Liver (tissue), 9 donors: ENCODE data around the gene CNOT11. TPM values are rescaled to one million over a fixed set of nuclear protein-coding genes. Genes with fewer than 3 reads are reported as not detected.

Experiments
- DNase-seq: peaks from one replicate; pipeline ENCODE4 v3.0.0-alpha.2; 2017; ENCODE audit warnings: low spot score
- H3K27ac ChIP-seq, 2 donors: one replicate each; pipeline ENCODE4 v1.7.0; 2013; ENCODE audit warnings: inconsistent platforms in 2 of 2, low read length in 2 of 2, control low read depth in 1 of 2, low read depth in 1 of 2, mild to moderate bottlenecking in 1 of 2
- H3K27me3 ChIP-seq, 4 donors: one replicate each; pipeline versions ENCODE4 v1.6.1 to v1.7.0; 2013; ENCODE audit warnings: low read length in 3 of 4, inconsistent platforms in 1 of 4, mild to moderate bottlenecking in 1 of 4, moderate library complexity in 1 of 4; ENCODE audit not compliant: control insufficient read depth in 4 of 4, insufficient read depth in 4 of 4
- H3K36me3 ChIP-seq, 4 donors: one replicate each; pipeline versions ENCODE4 v1.6.1 to v1.7.0; 2013; ENCODE audit warnings: low read length in 3 of 4, mild to moderate bottlenecking in 3 of 4, low read depth in 1 of 4, moderate library complexity in 1 of 4; ENCODE audit not compliant: control insufficient read depth in 4 of 4, insufficient read depth in 3 of 4
- H3K4me1 ChIP-seq, 4 donors: one replicate each; pipeline versions ENCODE4 v1.6.1 to v1.7.0; 2013; ENCODE audit warnings: low read length in 3 of 4, mild to moderate bottlenecking in 3 of 4, moderate library complexity in 1 of 4; ENCODE audit not compliant: control insufficient read depth in 4 of 4, insufficient read depth in 4 of 4
- H3K4me3 ChIP-seq, 3 donors: one replicate each; pipeline versions ENCODE4 v1.6.1 to v1.7.0; 2013; ENCODE audit warnings: low read length in 3 of 3, control low read depth in 1 of 3, low read depth in 1 of 3, mild to moderate bottlenecking in 1 of 3
- H3K9ac ChIP-seq, 2 donors: one replicate each; pipeline ENCODE4 v1.7.0; 2013; ENCODE audit warnings: low read length in 2 of 2, mild to moderate bottlenecking in 2 of 2, moderate library complexity in 2 of 2, control low read depth in 1 of 2, low read depth in 1 of 2
- H3K9me3 ChIP-seq, 4 donors: one replicate each; pipeline versions ENCODE4 v1.6.1 to v1.7.0; 2013; ENCODE audit warnings: low read length in 3 of 4; ENCODE audit not compliant: control insufficient read depth in 4 of 4
- ATF3 ChIP-seq: IDR thresholded peaks from 2 replicates; pipeline ENCODE4 v1.6.1; 2016; ENCODE audit warnings: antibody characterized with exemption
- CTCF ChIP-seq: fragments of 150-350 bp; IDR thresholded peaks from 2 replicates; pipeline ENCODE4 v1.5.1; 2017; ENCODE audit warnings: improper control_type of control experiment, low read depth, low read length; ENCODE audit not compliant: missing input control
- EGR1 ChIP-seq, 2 donors: IDR thresholded peaks; 2 replicates each; pipeline ENCODE4 v1.6.1; 2016 to 2018; ENCODE audit warnings: antibody characterized with exemption in 2 of 2, low read depth in 2 of 2
- FOXA1 ChIP-seq: IDR thresholded peaks from 2 replicates; pipeline ENCODE4 v1.6.1; 2016; ENCODE audit warnings: antibody characterized with exemption
- FOXA2 ChIP-seq: IDR thresholded peaks from 2 replicates; pipeline ENCODE4 v1.6.1; 2016; ENCODE audit warnings: antibody characterized with exemption
- GABPA ChIP-seq, 2 donors: IDR thresholded peaks in 1 of 2; conservative IDR thresholded peaks in 1 of 2; 2 replicates each; pipeline ENCODE4 v1.6.1; 2016; ENCODE audit warnings: antibody characterized with exemption in 2 of 2, mild to moderate bottlenecking in 1 of 2, moderate library complexity in 1 of 2
- HNF4A ChIP-seq, 2 donors: conservative IDR thresholded peaks; 2 replicates each; pipeline ENCODE4 v1.6.1; 2016; ENCODE audit warnings: antibody characterized with exemption in 2 of 2, mild to moderate bottlenecking in 2 of 2
- HNF4G ChIP-seq: IDR thresholded peaks from 2 replicates; pipeline ENCODE4 v1.6.1; 2016; ENCODE audit warnings: antibody characterized with exemption
- JUND ChIP-seq, 2 donors: IDR thresholded peaks; 2 replicates each; pipeline ENCODE4 v1.6.1; 2016; ENCODE audit warnings: antibody characterized with exemption in 2 of 2
- MAX ChIP-seq: IDR thresholded peaks from 2 replicates; pipeline ENCODE4 v1.6.1; 2016; ENCODE audit warnings: antibody characterized with exemption
- NR2F2 ChIP-seq: IDR thresholded peaks from 2 replicates; pipeline ENCODE4 v1.6.1; 2016; ENCODE audit warnings: antibody characterized with exemption
- RAD21 ChIP-seq, 2 donors: IDR thresholded peaks; 2 replicates each; pipeline ENCODE4 v1.6.1; 2016; ENCODE audit warnings: antibody characterized with exemption in 2 of 2, mild to moderate bottlenecking in 2 of 2
- REST ChIP-seq: IDR thresholded peaks from 2 replicates; pipeline ENCODE4 v1.6.1; 2016; ENCODE audit warnings: antibody characterized with exemption, mild to moderate bottlenecking
- RXRA ChIP-seq, 2 donors: IDR thresholded peaks; 2 replicates each; pipeline ENCODE4 v1.6.1; 2017 to 2018; ENCODE audit warnings: antibody characterized with exemption in 2 of 2, mild to moderate bottlenecking in 1 of 2
- SP1 ChIP-seq: IDR thresholded peaks from 2 replicates; pipeline ENCODE4 v1.6.1; 2018; ENCODE audit warnings: antibody characterized with exemption, mild to moderate bottlenecking
- TAF1 ChIP-seq: conservative IDR thresholded peaks from 2 replicates; pipeline ENCODE4 v1.6.1; 2016; ENCODE audit warnings: antibody characterized with exemption, mild to moderate bottlenecking
- YY1 ChIP-seq: IDR thresholded peaks from 2 replicates; pipeline ENCODE4 v1.6.1; 2016; ENCODE audit warnings: antibody characterized with exemption, mild to moderate bottlenecking
- ZBTB33 ChIP-seq: IDR thresholded peaks from 2 replicates; pipeline ENCODE4 v1.6.1; 2016; ENCODE audit warnings: antibody characterized with exemption
- WGBS: extraction: QIAGEN DNeasy Blood & Tissue Kit; methylation state at CpG from one replicate; pipeline ENCODE4 v1.1.7; 2013; 5-methylcytosine and 5-hydroxymethylcytosine counted together
- polyA plus RNA-seq, 2 donors: library from polyadenylated mRNA; stranded (reverse) in 1 of 2; unstranded in 1 of 2; fragments of 200-250 nt in 1 of 2; fragments of >200 nt in 1 of 2; fragmentation: Nextera tagmentation in 1 of 2; extraction: Ambion mirVana in 1 of 2; gene quantifications; one replicate each; pipeline versions ENCODE4 v1.2.1 to v1.2.3, GENCODE V29; 2013 to 2015
- total RNA-seq, 2 donors: library from RNA; depleted of rRNA; stranded (reverse); fragments of >200 nt; gene quantifications; one replicate each; pipeline ENCODE4 v1.2.3, GENCODE V29; 2014
- donor health status: healthy.
- donor health status: healthy.
- donor health status: healthy.
- donor health status: healthy.
- donor health status: healthy.

Gene CNOT11
- total and polyA plus RNA-seq, 4 donors, result 9.8 to 14.3 (median 13.5) TPM

GRCh38 chr2:101306410-101306809, 53.7 kb downstream of the CNOT11 start:
- Histone ChIP-seq H3K9me3 (no peaks in the 10 kb centered on the region), H3K36me3 (no peaks in the 10 kb centered on the region), H3K4me3 (peak overlapping the region; percentile 79 to 93 (median 91)), H3K27me3 (no peaks in the 10 kb centered on the region), H3K27ac (peak overlapping the region; percentile 91 to 98), H3K9ac (peak overlapping the region; percentile 98 to 100), H3K4me1 (peaks cover 7 to 43% (median 22%) of the 10 kb centered on the region in 4 donors)
- 45% methylated on average over 7 of the region's 7 CpGs for WGBS
- no peak for DNase-seq
- TF ChIP-seq ZBTB33 (no peak), TAF1 (no peak), EGR1 (IDR thresholded peaks at IDR 0.05; ENCODE audit: low read depth in 2 of 2) (no peak), YY1 (no peak), FOXA2 (no peak), SP1 (no peak), CTCF (no peak)

- peaks cover 7 to 44% (median 19%) of the 10 kb centered on the region in 4 donors for H3K4me1 ChIP-seq
Observed at GRCh38 chr2:101307503-101307902, 54.8 kb downstream of the CNOT11 start.

More at GRCh38 chr2:101307503-101307902, 54.8 kb downstream of the CNOT11 start:
- Histone ChIP-seq H3K9ac (peak overlapping the region; percentile 98 to 100), H3K36me3 (no peaks in the 10 kb centered on the region), H3K27me3 (no peaks in the 10 kb centered on the region), H3K4me3 (peak overlapping the region; percentile 79 to 93 (median 91)), H3K27ac (peak overlapping the region; percentile 91 to 98), H3K9me3 (no peaks in the 10 kb centered on the region)
- DNase-seq, result no peak
- no peak for TF ChIP-seq RXRA (IDR thresholded peaks at IDR 0.05)
- no peak for TF ChIP-seq FOXA1
- no peak for TF ChIP-seq SP1
- no peak for TF ChIP-seq FOXA2
- TF ChIP-seq RAD21 (IDR thresholded peaks at IDR 0.05), result no peak
- TF ChIP-seq HNF4G, result no peak
- no peak for TF ChIP-seq NR2F2
- no peak for TF ChIP-seq CTCF
- TF ChIP-seq TAF1, result no peak
- TF ChIP-seq GABPA (IDR thresholded peaks at IDR 0.05 in 1 of 2, conservative IDR thresholded peaks at IDR 0.05 in 1 of 2), result no peak
- no peak for TF ChIP-seq YY1
- TF ChIP-seq HNF4A (conservative IDR thresholded peaks at IDR 0.05), result no peak
- TF ChIP-seq MAX, result no peak
- no peak for TF ChIP-seq ATF3
- TF ChIP-seq REST, result no peak
- TF ChIP-seq JUND (IDR thresholded peaks at IDR 0.05), result no peak
- TF ChIP-seq ZBTB33, result no peak
- TF ChIP-seq EGR1 (IDR thresholded peaks at IDR 0.05; ENCODE audit: low read depth in 2 of 2), result no peak
- WGBS, result 21% methylated on average over 9 of the region's 9 CpGs
